ENCODE measurements around the gene ICAM3.
"Not testable (repeated sequence)": the region's sequence is repeated elsewhere in the genome, so short reads cannot be mapped to it uniquely, and the experiment has no call there.

ICAM3 gene

DNA sequence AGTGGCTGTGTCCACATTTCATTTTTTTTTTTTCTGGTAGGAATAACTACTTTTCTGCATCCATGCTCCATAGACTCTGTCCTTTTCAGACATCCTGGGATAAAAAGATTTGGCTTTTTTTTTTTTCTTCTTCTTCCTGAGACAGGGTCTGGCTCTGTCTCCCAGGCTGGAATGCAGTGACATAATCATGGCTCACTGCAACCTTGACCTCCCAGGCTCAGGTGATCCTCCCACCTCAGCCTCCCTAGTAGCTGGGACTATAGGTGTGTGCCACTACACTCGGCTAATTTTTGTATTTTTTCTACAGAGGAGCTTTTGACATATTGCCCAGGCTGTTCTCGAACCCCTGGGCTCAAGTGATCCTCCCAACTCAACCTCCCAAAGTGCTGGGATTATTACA, 4.1 kb upstream of the ICAM3 start:
- DNase-seq, result no peak

DNA sequence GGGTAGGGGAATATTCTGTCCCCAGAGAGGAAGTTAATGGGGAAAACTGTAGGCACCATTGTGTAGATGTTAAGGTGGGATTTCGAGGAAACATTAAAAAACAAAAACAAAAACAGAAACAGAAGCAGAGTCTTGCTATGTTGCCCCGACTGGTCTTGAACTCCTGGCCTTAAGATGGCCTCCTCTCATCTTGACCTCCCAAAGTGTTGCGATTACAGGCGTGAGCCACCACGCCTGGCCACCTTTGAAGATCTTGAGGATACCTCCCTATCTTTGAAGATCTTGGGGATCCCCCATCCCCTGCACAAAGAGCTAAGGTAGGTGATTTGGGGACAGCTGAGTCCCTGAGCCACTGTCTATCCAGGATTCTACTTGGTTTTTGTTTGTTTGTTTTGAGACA, 553 bp upstream of the ICAM3 start:
- DNase-seq, result no peak

DNA sequence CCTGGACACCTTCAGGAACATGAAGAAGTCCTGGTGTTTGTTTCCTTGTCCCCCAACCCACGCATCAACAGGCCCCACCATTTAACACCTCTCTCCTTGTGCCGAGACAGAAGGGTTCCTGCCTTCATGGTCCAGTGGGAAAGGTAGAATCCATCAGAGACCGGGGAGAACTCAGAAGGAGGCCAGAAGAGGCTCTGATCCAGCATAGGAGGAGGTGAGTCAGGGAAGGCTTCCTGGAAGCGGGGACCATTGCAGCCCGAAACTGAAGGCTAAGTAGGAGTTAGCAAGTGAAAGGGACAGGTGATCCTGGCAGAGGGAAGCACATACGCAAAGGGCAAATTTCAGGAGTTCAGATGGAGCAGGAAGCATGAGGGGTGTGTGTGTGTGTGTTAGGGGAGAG, 484 bp downstream of the ICAM3 start:
- peak; percentile 33 to 50 for DNase-seq

DNA sequence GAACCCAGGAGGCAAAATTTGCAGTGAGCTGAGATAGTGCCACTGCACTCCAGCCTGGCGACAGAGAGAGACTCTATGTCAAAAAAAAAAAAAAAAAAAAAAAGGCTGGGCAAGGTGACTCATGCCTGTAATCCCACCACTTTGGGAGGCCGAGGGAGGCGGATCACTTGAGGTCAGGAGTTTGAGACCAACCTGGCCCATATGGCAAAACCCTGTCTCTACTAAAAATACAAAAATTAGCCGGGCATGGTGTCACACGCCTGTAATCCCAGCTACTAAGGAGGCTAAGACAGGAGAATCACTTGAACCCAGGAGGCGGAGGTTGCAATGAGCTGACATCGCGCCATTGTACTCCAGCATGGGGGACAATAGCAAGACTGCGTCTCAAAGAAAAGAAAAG, 2.7 kb downstream of the ICAM3 start:
- not testable (repeated sequence) for DNase-seq

DNA sequence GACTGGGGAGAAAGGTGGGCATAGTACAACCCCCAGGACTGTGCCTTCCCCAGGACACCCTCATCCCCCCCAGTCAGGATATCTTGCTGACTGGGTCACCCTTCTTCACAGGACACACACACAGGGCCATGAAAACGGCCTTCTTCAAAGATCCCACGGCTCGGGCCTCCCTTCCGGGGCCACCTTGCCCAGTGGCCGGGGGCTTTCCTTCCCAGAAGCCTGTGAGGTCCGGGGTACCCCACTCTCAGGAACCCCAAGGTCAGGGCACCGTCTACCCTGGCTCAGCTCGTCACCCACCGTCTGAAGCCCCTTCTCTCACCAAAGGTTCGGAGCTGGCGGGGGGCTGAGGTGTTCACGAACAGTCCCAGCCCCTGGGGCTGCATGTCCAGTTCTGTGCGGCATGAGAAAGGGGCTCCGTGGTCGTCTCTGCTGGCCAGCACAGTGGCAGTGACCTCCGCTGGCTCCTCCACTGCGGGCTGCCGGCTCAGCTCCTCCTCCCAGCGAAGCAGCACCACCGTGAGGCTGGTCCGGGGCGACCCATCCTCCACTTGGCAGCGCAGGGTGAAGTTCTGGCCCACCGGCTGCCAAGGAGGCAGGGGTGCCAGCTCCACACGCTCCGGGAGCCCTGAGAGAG, 4.0 kb downstream of the ICAM3 start:
- no peak for DNase-seq

DNA sequence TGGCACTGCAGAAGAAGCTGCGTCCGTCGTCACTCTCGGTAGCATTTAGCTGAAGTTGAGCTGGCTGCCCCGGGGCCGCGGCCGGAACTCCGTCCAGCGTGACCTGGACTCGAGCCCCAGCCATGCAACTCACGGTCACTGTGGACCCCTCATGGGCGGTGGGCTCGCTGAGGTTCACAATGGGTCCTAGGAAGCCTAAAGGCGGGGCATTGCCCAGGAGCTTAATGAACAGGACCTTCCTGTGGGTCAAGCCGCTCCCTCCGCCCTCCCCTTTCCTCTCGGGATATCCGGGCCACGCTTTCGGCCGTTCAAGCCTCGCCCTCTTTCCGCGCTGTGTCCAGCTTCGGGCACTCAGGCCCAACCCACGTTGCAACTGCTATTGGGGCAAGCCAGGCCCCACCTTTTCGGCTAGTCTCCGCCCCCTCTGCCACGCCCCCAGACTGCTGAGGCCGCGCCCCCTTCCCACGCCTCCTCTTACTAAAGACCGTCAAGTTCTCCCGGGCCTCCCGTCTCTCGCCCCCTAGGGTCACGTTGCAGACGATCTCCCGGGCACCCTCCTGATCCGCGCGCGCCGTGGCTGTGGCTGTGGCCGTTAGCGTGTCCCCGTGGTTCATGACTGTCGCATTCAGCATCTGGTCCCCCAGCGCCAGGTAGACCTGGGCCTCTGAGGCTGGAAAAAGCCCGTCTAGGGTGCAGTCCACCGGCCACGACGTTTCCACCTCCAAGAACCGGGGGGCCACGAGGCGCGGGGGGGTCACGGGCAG, 4.7 kb downstream of the ICAM3 start:
- peak; percentile 67 to 75 for DNase-seq

DNA sequence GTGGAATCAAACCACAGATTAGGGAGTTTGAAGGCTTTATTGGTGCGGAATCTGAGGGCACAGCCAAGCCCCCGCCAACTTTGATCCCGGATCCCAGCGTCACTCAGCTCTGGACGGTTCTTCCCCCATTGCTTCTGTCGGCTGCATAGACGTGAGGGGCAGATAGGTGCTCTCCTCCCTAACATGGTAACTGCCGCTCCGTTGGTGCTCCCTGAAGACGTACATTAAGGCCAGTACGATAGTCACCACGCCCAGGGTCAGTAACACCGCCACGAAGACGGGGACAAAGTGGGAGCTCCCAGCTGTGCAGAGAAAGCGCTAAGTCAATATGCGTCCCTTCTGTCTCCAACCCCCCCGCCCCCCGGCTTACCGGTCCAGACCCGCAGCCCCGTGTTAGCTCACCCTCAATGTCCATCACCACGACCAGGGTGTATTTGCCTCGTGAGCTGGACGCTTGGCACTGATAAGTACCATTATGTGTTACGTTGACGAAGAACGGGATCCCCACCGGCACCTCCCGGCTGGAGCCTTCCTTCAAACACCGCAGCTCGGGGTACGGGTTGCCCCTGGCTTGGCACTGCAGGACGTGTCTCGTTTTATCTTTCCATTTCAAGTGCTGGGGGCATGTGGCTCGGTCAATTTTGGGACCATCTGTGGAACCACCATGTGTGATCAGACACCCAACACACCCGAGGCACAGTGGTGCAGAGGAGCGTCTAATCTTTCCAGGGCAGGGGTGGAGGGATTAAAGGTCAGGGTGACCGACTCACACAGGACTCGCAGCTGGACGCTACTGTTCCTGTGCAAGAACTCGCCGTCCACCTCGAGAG, 5.5 kb downstream of the ICAM3 start:
- DNase-seq, result no peak

DNA sequence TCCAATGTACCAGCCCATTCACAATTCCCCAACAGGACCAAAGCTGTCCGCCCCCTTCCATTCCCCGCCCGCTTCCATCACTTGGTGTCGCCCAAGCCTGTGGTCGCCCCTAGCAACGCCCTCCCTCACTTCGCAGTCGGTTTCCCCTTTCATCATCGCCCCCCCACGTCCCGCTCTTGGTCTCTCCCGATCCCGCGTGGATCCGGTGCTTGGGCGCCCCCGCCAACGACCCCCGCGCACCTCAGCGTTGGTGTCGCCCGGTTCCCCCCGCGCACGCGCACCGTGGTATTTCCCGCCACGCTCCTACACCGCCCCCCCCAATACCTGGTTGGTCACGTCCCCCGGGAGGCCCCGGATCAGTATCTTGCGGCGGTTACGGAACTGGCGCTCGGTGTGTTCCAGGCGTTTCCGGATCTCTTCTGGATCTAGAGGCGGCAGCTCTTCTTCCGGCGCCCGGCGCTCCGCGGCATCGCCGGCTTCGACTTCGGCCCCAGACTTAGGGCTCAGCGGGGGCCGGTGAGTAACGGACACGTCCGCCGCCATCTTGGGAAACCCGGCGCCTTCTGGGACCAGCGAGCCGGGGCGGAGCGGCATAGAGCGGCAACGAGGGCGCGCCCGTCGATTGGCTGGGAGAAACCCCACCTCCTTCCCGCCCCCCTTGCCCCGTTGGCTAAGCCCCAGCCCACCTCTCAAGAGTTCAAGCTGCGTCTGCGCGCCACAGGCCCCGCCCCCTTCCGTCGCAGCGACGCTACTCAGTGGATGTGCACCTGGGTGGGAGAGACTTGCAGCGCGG, 6.3 kb downstream of the ICAM3 start, which contains the start of gene RAVER1:
Gene RAVER1 (minus strand): TSS at position 565 of the 793 bp plus-strand sequence. CDS start 22 bp downstream, at position 543.
- DNase-seq, result peak; percentile 99

DNA sequence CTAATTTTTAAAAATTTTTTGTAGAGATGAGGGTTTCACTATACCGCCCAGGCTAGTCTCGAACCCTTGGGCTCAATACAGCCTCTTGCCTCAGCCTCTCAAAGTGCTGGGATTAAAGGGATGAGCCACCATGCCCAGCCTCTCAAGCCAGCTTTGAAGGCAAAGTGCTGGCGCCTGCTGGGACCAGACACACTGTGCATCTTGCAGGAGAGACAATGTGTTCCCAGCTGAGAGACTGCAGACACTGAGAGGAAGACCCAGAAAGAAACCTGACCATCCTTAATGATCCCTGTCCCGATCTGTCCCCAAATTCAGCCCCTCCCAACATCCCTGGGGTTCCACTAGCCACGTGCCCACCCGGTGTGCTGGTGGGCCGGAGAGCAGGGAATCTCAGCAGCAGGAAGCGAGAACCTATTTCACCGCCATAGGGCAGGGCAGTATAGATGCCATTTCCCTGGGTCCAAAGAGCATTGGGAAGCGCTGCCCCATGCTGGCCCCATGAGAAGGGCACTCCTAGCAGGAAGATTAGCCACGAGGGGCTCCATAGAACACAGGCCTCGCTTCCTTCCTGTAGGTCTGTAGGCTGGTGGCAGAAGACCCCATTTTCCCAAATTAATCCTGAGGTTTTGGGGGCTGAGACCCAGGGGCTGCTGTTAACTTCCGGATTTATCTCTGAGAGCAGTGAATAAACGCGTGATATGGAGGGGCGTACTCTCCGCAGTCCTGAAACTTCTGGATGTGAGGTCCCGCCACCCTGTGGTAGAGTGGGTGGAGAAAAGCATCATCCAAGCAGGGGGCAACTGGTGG, 7.1 kb downstream of the ICAM3 start:
- no peak for DNase-seq

DNA sequence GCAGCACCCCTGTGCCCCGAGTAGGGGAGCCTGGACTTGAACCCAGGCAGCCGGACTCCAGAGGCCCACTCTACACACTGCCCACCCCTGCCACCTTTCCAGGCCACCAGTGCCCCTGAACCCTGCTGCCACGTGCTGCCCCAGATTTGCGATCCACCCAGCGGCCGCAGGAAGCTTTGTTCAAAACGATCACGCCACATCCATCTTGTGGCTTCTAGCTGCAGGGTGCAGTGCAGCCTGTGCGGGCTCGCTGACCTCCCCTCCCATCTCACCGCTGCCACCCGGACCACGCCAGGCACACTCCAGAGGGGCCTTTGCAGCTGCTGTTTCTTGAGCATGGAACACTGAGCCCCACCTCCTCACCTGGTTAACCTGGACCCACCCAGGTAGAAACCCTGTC, 9.9 kb downstream of the ICAM3 start:
- DNase-seq, result no peak

DNA sequence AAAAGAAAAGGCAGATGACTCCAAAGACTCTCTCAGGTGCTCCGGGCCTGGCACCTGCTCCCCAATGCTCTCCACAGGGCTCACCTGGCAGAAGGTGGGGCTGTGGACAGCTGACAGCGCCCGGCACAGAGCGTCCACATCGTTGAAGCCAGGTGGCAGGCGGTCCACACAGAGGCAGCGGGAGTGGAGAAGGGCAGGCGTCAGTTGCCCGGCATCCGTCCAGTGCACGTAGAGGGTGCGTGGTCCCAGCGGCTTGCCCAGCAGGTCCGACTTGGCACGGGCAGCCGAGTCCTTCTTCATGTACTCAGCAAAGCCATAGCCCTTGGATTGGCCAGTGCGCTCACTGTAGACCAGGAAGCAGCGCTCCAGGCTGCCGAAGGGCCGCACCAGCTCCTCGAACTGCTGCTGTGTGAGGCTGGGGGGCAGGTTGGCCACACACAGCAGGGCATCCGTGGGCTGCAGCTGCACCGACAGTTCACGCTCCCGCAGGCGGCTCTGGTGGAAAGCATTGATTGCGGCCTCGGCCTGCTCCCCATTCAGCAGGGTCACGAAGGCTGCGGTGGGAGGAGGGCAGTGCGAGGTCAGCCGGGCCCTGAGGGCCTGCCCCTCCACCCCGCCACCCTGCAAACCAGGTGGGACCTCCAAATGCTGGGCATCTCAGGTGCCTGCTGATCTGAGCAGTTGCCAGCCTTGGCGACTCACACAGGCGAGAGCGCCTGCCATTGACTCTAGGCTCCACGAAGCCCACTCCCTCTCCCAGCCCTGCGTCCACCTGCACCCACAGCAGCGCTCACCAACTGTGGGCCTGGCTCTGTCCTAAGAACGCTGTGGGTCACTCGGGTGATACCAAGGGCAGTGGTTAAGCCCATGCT, 10.6 kb downstream of the ICAM3 start:
- no peak for DNase-seq

DNA sequence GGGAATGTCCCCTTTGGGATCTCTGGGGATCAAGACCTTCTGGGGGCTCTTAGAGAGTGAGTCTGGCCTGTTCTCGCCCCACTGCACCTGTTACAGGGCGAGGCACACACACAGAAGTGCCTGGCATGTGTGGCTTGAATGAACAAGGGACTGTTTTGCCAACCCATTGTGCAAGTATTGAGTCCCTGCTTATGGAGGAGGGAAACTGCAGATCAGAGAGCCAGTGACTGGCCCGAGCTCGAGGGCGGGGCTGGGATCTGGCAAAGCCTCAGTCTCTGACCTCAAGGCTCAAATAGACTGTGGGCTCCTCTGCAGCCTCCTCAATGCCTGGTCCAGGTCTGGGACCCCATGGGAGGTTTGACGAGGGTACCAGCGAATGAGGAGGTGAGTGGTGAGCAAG, 11.6 kb downstream of the ICAM3 start:
- no peak for DNase-seq

DNA sequence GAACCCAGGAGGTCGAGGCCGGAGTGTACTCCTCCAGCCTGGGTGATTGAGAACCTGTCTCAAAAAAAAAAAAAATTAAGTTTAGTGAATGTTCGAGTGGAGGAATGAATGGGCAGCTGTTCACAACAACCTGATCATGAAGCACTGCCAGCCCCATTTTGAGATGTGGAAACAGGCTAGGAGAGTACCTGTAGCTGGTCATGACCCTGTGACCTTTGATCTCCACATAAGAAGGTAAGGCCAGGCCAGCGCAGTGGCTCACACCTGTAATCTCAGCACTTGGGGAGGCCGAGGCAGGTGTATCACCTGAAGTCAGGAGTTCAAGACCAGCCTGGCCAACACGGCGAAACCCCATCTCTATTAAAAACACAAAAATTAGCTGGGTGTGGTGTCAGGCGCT, 13.7 kb downstream of the ICAM3 start:
- DNase-seq, result no peak

DNA sequence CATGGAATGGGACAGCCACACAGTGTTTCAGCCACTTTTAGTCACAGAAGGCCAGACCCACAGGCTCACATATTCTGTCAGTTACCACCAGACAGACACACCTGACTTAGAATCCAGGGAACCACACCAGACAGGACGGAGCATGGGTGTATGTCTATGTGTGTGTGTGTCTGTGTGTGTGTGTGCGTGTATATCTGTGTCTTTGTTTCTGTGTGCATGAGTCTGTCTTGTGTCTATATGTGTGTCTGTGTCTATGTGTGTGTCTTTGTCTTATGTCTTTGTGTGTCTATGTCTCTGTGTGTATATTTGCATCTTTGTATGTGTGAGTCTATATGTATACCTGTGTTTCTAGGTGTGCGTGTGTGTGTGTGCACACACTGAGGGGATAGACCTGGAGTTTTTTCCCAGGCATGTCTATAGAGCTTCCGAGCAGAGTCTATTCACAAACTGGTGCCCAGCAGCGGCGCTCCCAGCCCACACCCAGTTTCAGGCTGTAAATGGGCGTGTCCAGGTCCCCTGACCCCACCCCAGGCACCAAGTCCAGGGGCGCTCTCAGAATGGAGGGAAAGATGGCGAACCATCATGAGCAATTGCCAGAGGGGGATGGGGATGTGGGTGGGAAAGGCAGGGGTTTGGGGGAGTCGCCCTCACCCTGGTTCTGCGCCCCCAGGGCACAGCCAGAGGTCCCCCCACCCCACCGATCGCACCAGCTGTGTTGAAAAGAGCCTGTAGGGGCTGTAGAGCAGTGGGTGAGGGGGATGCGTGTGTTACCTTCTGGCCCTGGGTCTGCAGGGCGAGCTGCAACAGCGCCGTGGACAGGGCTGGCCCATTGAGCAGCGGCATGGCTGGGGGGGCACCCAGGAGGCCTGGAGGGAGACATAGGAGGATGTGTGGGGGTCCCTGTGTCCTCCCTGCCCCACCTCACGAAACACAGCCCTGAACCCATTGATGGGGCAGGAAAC, 17.3 kb downstream of the ICAM3 start:
- DNase-seq, result no peak

DNA sequence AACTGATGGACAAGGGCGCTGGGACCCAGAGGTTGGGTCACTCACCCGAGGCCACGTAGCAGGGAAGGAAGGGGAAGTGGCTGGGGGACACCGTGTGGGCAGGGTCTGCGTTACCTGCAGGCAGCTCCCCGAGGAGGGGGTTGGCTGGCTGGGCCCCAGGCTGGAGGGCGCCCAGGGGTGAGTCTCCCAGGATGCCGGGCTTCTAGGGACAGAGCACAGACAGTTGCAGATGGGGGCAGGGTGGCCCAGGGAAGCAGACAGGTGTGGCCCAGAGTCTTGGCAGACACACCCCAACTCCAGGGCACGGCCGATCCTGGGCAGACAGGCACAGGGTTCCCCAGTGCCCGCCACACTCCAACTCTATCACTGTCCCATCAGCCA, 18.0 kb downstream of the ICAM3 start:
- DNase-seq, result no peak

DNA sequence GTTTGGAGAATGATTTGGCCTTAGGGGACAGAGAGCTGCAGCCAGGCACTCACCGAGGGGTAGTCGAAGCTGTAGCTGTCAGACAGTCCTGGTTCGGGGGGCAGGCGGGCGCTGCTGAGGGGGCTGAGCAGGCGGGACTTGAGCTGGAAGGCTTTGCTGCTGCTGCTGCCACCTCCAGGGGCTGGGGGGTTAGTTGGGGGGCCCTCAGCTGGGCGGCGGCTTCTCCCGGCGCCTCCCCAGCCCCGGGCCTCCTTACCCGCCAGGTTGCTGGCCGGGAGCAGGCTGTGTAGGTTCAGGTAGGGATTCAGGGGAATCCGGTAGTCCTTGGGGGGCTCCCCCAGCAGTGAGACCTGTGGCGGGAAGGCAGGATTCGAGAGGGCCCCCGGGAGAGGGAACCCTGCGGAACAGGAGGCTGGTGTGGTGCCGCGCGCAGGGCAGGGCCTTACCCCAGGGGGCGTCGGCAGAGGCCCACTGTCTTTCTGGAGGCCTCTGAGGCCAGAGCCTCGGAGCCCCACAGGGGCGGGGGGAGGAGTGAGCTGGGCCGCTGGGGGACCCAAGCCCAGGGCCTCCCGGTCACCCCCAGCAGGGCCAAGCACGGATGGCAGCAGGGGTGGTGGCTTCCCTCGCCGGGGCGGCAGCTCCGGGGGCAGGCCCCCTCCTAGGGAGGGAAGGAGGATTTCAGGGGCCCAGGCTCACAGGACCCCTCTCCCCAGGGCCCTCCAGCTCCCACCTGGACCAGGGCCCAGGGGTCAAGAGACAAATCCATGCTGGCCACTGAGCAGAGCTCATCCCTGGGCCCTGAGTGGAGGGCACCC, 18.6 kb downstream of the ICAM3 start:
- no peak for DNase-seq

DNA sequence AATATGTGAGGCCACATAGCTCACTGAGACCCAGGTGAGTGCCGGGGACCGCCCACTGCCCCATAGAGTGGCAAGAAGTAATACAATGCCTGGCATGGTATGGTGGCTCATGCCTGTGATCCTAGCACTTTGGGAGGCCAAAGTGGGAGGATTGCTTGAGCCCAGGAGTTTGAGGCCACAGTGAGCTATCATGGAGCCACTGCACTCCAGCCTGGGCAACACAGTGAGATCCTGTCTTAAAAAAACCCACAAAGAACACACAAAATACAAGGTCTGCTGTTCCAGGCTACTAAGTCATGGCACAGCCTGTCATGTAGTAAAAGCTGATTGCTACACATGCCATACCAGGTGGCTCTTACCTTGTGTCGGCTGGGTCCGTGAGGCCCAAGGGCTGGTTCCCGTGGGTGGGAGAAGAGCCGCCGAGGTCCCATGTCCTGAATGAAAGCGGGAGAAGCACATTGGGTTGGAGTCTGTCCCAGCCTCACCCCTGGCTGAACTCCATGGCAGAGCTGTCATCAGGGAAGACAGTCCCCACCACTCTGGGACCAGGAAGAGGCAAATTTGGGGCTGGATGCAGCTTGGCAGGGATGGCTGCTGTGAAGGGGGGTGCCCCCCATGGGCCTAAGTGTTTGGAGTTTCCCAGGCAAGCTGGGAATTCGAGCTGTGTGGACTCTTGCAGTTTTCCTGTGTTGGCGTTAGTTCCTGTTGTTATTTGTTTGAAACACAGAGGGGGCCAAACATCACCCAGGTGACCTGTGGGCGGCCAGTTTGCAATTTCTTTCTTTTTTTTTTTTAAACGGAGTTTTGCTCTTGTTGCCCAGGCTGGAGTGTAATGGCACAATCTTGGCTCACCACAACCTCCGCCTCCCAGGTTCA, 20.4 kb downstream of the ICAM3 start:
- no peak for DNase-seq

Data from activated CD4-positive, alpha-beta T cell treated with anti-CD3 and anti-CD28 coated beads, Interleukin-2, amount 50 U/mL, for 48 hours (primary cell).